CD4-positive, alpha-beta T cell treated with Interleukin-17A for 1 hour (primary cell): ENCODE results near the gene ERICH3.

ENCODE experiments used
- DNase-seq: peaks from one replicate; pipeline ENCODE4 v3.0.0-alpha.2; 2020

The ERICH3 gene

GRCh38 chr1:74586253-74586897 is 87.2 kb downstream of the ERICH3 start:
- no peak for DNase-seq

GRCh38 chr1:74584185-74584584 is 89.4 kb downstream of the ERICH3 start:
- no peak for DNase-seq

GRCh38 chr1:74583397-74583796 is 90.2 kb downstream of the ERICH3 start:
- DNase-seq, result no peak

- DNase-seq, result peak; percentile 3
Observed at GRCh38 chr1:74579425-74579824, 94.2 kb downstream of the ERICH3 start.

- no peak for DNase-seq
Observed at GRCh38 chr1:74578101-74578500, 95.5 kb downstream of the ERICH3 start.

GRCh38 chr1:74571891-74572290 is 101.7 kb downstream of the ERICH3 start:
- DNase-seq, result no peak

- DNase-seq, result no peak
Observed at GRCh38 chr1:74571493-74571800, 102.1 kb downstream of the ERICH3 start.

GRCh38 chr1:74570797-74571492 is 102.6 kb downstream of the ERICH3 start:
- no peak for DNase-seq

GRCh38 chr1:74549932-74550331 is 123.7 kb downstream of the ERICH3 start:
- no peak for DNase-seq

GRCh38 chr1:74548961-74549750 is 124.4 kb downstream of the ERICH3 start:
- no peak for DNase-seq

- DNase-seq, result no peak
Observed at GRCh38 chr1:74545821-74546220, 127.8 kb downstream of the ERICH3 start.

GRCh38 chr1:74534241-74534640 is 139.4 kb downstream of the ERICH3 start:
- DNase-seq, result no peak

- DNase-seq, result no peak
Observed at GRCh38 chr1:74531796-74532195, 141.8 kb downstream of the ERICH3 start.

GRCh38 chr1:74530892-74531291 is 142.7 kb downstream of the ERICH3 start:
- DNase-seq, result no peak

- no peak for DNase-seq
Observed at GRCh38 chr1:74528123-74528522, 145.5 kb downstream of the ERICH3 start.

GRCh38 chr1:74526708-74527107 is 146.9 kb downstream of the ERICH3 start:
- DNase-seq, result no peak

GRCh38 chr1:74523873-74524480 is 149.6 kb downstream of the ERICH3 start:
- DNase-seq, result no peak

- no peak for DNase-seq
Observed at GRCh38 chr1:74522148-74522547, 151.4 kb downstream of the ERICH3 start.
